Measurements from ENCODE around the gene ARL5C.

Gene ARL5C

DNA sequence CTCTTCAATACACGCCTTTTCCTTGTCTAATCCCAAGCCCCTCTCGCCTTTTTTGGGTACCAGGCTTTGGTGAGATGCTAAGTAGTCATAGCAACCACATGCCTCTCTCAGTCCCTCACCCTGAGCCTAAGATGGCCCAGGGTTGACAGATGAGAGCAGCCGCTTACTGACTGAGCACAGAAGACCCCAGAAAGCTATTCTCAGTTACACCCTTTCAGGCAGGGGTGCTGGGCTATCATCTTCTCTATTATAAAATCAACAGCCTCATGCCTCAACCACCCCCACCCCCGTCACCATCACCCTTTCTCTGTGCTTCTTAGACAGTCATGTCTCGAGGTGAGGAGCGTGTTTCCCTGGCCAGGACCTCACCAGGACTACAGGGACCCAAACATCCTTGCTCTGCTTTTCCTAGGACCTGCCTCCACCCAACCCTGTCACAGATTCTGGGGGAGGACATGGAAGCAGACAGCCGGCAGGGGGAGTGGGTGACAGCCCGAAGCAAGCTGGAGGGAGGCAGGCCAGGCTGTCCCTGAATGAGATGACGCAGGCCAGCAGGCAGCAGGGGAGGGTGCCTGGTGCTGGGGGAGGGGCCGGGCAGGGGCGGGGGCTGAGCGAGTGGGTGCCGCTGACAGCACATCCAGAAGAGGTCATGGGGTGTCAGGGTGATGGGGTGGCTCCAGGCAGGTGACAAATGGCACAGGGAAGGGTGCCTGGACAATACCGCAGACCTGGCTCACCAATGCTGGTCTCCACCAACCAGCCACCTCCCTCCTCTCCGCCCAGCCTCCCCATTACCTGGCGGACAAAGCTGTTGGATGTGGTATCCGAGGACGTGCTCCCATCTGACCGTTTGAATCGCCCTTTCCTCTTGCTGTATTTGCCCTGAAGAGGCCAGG is 28.4 kb upstream of the ARL5C start:
- in situ Hi-C loops (cut with MboI; ENCODE audit: low sequenced_read_pairs), result no loop called here

- in situ Hi-C loops (cut with MboI; ENCODE audit: low sequenced_read_pairs), result no loop called here
Observed at GRCh38 chr17:39193346-39193745, 27.4 kb upstream of the ARL5C start.

DNA sequence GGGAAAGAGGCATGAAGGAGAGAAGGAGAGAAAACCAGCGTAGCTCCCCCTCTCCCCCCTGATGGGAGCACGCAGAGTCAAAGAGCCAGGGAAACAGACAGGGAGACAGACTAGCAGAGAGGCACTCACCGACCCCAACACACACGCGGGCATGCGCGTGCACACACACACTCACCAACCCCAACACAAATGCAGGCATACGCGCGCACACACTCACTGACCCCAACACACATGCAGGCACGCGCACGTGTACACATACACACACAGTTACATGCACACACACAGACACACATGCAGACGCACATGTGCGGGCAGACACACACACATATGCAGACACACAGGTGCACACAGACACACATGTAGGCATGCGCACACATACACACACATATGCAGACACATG is 26.9 kb upstream of the ARL5C start:
- in situ Hi-C loops (cut with MboI; ENCODE audit: low sequenced_read_pairs), result no loop called here

- in situ Hi-C loops (cut with MboI; ENCODE audit: low sequenced_read_pairs), result no loop called here
Observed at GRCh38 chr17:39191750-39192510, 26.0 kb upstream of the ARL5C start.

GRCh38 chr17:39187152-39187830 is 21.3 kb upstream of the ARL5C start:
- in situ Hi-C loops (cut with MboI; ENCODE audit: low sequenced_read_pairs), result no loop called here

DNA sequence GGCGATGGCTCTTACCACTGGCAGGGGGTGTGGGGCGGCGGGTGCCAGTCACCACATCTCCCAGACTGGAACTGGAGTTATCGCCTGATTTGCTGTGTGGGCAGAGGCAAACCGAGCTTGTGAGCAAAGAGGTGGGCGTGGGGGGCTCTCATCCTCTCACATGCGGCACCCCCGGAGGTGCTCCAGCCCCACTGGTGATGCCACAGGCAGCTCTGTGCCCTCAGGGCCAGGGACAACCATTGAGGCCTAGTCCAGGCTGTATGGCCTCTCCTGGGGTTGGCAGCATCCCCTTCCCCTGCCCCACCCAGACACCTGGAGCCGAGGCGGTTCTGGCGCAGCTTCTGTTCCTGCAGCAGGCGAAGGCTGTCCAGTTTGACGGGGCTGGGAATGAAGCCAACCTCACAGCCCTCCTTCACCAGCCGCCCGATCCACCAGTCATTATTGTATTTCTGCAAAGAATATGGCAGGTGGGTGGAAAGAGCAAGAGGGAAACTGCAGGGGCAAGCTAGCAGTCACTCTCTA is 20.6 kb upstream of the ARL5C start:
- in situ Hi-C loops (cut with MboI; ENCODE audit: low sequenced_read_pairs), result no loop called here

DNA sequence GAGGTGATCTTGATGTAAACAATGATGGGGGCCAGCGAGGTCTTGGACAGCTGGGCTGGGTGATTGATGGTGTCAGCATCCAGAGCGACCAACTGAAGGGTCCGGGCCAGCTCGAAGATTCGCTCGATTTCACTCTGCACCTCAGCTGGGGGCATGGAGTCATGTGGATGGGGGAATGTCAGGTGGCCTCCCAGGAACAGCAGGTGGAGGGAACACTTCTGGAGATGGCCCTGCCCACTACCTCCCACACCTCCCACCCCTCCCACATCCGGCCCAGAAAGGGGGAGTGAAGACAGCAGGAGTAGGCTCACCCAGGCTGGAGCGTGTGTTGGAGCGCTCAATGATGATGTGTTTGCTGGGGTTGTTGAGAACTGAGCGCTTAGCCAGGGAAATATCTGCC is 17.8 kb upstream of the ARL5C start:
- in situ Hi-C loops (cut with MboI; ENCODE audit: low sequenced_read_pairs), result no loop called here

GRCh38 chr17:39183045-39183444 is 17.1 kb upstream of the ARL5C start:
- in situ Hi-C loops (cut with MboI; ENCODE audit: low sequenced_read_pairs), result no loop called here

GRCh38 chr17:39181303-39181702 is 15.3 kb upstream of the ARL5C start:
- in situ Hi-C loops (cut with MboI; ENCODE audit: low sequenced_read_pairs), result no loop called here

GRCh38 chr17:39178536-39178935 is 12.6 kb upstream of the ARL5C start:
- in situ Hi-C loops (cut with MboI; ENCODE audit: low sequenced_read_pairs), result no loop called here

- in situ Hi-C loops (cut with MboI; ENCODE audit: low sequenced_read_pairs), result no loop called here
Observed at GRCh38 chr17:39177256-39177655, 11.3 kb upstream of the ARL5C start.

DNA sequence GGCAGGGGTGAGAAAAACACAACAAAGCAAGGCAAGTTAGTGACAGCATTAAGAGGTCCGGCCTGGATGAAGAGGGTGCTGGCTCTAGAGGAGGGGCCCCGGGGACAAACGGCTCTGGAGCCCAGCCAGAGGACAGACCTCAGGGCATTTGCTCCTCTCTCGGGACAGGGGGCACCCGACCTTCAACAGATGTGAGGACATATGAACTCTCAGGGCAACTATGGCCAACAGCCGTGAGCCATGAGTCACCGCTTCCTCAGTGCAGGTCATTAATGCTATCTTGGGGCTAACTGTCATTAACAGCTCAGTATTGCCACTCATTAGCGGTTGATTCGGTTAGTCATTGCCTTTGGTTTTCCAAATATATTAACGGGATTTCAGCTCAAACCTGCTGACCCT is 9.7 kb upstream of the ARL5C start:
- in situ Hi-C loops (cut with MboI; ENCODE audit: low sequenced_read_pairs), result no loop called here

DNA sequence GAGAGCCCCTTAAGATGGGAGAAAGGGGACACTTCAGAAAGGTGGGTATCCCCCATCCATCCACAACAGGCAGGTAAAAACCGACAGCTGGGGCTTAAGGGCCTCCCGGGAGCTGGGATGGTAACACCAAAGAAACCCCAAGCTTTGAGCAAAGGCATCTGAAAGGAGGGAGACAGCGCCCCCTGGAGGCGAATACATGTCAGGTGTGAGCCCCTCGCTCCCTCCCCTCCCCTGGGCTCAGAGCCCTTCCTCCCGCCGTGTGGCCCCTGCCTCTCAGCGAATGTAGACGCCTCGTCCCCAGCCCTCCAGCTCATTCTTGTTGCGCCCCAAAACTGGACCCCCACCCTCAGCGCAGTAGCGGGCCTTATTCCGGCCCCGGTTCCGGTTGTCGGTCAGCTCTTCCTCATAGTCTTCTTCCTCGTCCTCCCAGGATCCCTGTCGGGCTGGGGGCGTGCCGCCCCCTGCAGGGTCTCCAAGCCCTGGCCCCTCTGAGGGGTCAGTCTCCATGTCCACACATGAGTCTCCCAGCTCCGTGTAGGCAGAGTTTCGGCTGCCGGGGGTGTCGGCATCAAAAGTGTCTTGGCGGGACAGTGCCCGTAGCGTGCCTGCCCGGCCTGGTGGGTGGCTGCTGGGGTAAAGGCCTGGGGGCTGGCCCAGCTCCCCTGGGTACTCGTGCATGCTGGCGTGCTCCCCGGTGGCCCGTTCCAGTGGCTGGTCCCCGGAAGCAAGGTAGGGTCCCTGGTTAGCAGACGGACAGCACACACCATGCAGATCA is 9.1 kb upstream of the ARL5C start:
- in situ Hi-C loops (cut with MboI; ENCODE audit: low sequenced_read_pairs), result loop anchor here (25.0 kb wide), 1 partner anchor 313 kb away; the partner anchor contains the start of genes LASP1 and RPL23

DNA sequence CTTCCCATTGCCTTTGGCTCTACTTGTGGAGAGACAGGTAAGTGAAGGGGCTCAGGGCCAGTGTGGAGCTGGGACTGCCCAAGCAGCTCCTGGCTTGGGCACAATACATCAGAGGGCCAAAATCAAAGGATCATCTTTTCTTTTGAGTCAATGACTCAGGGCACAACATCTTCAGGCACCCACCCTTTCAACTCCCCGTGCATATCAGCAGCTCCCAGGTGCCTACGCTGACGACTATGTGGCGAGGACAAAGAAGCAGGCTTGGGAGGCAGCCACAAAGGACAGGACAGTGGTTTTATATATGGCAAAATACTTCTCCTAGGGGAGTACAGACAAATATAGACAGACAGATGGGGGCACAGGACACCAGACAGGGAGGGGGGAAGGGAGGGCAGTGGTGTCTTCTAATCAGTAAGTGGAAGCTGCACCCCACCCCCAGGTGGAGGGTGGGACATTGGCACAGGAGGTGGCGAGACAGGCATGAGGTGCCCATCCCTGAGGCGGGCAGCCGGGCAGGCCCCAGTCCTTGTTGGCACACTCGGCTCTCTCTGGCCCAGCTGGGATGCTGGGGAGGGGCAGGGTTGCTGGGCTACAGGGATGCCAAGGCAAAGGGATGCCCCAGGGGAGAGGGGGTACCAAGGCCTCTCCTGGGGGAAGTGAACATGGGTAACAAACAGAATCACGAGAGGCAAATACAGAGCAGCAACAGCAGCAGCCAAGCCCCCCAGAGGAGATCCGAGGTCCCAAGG is 7.7 kb upstream of the ARL5C start:
- in situ Hi-C loops (cut with MboI; ENCODE audit: low sequenced_read_pairs), result loop anchor here (25.0 kb wide), 1 partner anchor 311 kb away; the partner anchor contains the start of genes LASP1 and RPL23

- in situ Hi-C loops (cut with MboI; ENCODE audit: low sequenced_read_pairs), result loop anchor here (25.0 kb wide), 1 partner anchor 311 kb away; the partner anchor contains the start of genes LASP1 and RPL23
Observed at GRCh38 chr17:39173080-39173479, 7.1 kb upstream of the ARL5C start.

DNA sequence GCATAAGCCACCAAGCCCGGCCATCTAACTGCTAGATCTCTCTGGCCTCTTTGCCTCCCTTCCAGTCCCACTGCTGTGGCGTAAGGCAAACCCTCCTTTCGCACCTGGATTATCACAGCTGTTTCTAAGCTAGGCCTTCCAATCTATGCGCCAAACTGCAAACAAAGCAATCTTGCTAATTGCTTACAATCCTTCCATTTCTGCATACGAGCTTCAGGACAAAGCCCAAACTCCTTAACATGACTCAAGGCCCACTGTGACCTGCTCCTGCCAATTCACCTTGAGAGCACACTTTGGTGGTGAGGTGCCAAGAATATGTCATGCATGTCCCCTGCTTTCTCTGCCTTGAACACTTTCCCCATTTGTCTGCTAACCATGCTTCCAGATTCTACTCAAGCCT is 6.0 kb upstream of the ARL5C start:
- in situ Hi-C loops (cut with MboI; ENCODE audit: low sequenced_read_pairs), result loop anchor here (25.0 kb wide), 1 partner anchor 310 kb away; the partner anchor contains the start of genes LASP1 and RPL23

GRCh38 chr17:39170558-39170957 is 4.6 kb upstream of the ARL5C start:
- in situ Hi-C loops (cut with MboI; ENCODE audit: low sequenced_read_pairs), result loop anchor here (25.0 kb wide), 1 partner anchor 308 kb away; the partner anchor contains the start of genes LASP1 and RPL23

- in situ Hi-C loops (cut with MboI; ENCODE audit: low sequenced_read_pairs), result loop anchor here (25.0 kb wide), 1 partner anchor 308 kb away; the partner anchor contains the start of genes LASP1 and RPL23
Observed at GRCh38 chr17:39170109-39170508, 4.1 kb upstream of the ARL5C start.

DNA sequence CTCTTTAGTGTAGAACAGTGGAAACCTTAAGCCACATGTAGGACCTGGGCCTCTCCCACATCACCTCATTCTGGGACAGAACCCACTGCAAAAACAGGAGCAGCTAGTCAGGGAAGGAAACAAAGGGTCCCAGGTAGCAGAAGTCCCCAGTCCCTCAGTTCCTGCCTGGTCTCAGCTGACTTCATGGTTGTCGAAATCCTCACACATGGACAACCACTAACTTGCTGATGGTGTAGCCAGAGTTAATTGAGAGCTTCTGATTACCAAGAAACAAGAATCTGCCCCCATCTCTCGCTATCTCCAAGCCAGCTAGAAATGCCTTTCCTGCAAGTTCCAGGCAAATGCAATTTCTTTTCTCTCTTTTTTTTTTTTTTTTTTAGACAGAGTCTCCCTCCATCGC is 3.6 kb upstream of the ARL5C start:
- in situ Hi-C loops (cut with MboI; ENCODE audit: low sequenced_read_pairs), result loop anchor here (10.0 to 25.0 kb wide), 2 partner anchors 185 to 307 kb away; partner anchors contain the start of genes LASP1 and RPL23

Data from HL-60/S4 (cell line).